ENCODE data around the gene NRROS.
"Not testable (repeated sequence)": the region's sequence is repeated elsewhere in the genome, so short reads cannot be mapped to it uniquely, and the experiment has no call there.

Gene NRROS

GRCh38 chr3:196639483-196640296, at the start of gene NRROS:
TSS of gene NRROS (plus strand) at chr3:196639694. CDS start at chr3:196654540, 14,846 bp downstream.
- DNase-seq, result peak; percentile 70

- DNase-seq, result no peak
These were observed 49.2 kb upstream of the NRROS start for GRCh38 chr3:196590279-196590678.

DNA sequence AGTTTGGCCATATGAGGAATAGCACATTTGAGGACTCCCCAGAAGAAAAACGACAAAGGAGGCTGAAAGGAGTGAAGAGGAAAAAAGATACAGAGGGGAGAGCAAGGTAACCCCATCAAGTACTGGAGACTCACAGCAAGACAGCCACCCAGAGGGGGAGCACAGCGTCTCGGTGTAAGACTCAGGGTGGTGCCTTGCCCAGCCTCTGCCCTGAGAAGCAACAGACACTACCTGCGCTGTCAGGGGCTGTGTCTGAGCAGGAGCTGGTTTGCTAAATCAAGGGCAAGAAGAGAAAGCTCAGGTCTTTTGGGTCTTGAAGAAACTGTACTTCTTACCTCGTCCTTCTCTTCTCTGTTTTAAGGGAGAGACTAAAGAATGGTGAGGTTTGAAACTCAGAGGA, 43.1 kb upstream of the NRROS start:
- no peak for DNase-seq

GRCh38 chr3:196597971-196598733, 41.3 kb upstream of the NRROS start:
- not testable (repeated sequence) for DNase-seq

GRCh38 chr3:196599734-196600128, 39.8 kb upstream of the NRROS start:
- DNase-seq, result no peak

- DNase-seq, result no peak
These were observed 39.1 kb upstream of the NRROS start for GRCh38 chr3:196600359-196600758.

DNA sequence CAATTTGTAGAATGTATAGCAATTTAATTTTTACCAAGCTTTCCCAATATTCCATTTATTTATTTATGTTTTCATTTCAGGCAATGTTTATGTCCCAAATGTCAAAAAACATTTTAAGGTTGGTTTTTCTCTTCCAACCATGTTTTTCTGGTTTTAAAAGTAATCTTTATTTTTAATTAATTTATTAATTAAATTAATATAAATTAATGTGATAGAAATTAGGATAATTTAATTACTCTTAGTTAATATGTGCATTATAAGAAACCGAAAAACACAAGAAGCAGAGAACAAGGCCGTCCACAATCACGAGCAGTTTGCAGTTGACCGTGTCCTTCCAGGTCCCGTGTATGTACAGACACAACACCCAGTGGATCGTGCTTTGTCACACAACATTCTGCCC, 36.8 kb upstream of the NRROS start:
- DNase-seq, result no peak

GRCh38 chr3:196603683-196604082, 35.8 kb upstream of the NRROS start:
- DNase-seq, result no peak

- peak; percentile 67 for DNase-seq
These were observed 34.9 kb upstream of the NRROS start for GRCh38 chr3:196604548-196604947.

DNA sequence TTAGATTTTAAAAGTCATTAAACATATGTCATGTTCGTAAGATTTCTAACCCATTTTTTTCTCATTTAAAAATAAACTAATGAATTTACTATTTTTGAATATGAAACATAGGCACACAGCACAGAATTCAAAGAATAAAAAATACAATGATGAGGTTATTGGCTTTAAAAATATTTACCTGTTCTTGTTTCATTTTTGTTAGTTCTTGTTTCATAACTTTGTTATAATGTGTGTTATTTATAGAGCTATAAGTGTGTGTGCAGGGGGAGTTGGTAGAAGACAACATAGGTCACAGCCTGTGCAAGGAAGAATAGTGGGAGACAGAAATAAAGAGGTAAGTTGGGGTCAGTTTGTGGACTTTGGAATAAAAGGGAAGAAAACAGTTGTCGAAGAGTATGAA, 30.8 kb upstream of the NRROS start:
- no peak for DNase-seq

DNA sequence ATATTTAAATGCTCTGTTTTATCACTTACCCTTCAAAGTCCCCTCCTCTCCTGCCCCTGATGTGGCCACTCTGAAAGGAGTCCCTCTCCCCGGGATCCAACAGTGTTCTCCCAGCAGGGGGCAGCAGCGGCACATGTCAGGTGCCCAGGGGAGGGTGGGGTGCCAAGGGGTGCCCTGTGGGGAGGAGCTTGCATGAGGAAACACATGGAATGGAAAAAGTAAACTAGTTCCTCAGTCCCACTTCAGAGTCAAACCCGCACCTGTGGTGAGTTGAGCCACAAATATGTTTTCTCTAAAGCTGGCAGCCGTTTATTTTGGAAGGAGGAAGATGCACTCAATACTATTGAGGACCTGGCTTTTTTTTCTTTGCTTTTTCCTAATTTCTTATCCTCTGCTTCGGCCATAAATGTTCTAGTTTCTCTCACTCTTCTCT, 30.1 kb upstream of the NRROS start:
- DNase-seq, result peak; percentile 96

- DNase-seq, result no peak
These were observed 29.5 kb upstream of the NRROS start for GRCh38 chr3:196609805-196610515.

DNA sequence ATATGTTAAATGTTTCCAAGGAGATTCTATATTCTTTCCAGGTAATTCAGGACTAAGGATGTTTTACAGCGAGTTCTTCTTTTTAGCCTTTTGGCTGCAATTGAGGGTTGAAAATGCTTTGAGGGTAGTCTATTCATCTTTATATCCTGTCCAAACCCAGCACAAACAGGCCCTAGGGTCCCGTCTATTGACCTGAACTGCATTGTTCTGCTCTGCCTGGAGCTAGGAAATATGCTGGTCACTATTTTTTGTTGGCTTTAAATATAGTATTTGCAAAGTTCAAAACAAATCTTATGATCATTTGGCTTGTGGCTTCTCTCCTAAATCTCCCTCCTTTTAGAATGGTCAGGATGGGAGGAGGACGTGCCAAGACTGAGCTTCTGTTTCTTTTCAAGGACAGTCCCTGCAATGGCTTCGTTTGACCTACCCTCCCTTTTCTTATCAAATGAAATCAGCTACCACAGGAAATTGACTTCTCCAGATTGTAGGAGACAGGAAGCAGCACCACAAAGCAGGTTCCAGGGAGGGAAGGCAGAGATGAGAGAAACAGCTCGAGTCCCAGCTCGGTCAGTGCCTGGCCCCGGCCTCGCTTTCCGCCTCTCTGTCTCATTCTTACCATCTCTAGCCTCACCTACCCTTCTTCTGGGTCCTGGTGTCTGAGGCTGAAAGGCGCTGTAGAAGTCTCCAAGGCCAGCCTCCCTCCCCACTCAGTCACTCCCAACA, 27.6 kb upstream of the NRROS start:
- no peak for DNase-seq

GRCh38 chr3:196615234-196615633, 24.3 kb upstream of the NRROS start:
- not testable (repeated sequence) for DNase-seq

- DNase-seq, result no peak
These were observed 22.2 kb upstream of the NRROS start for GRCh38 chr3:196617256-196617655.

GRCh38 chr3:196619223-196619622, 20.3 kb upstream of the NRROS start:
- no peak for DNase-seq

- DNase-seq, result not testable (repeated sequence)
These were observed 19.9 kb upstream of the NRROS start for GRCh38 chr3:196619627-196620026.

DNA sequence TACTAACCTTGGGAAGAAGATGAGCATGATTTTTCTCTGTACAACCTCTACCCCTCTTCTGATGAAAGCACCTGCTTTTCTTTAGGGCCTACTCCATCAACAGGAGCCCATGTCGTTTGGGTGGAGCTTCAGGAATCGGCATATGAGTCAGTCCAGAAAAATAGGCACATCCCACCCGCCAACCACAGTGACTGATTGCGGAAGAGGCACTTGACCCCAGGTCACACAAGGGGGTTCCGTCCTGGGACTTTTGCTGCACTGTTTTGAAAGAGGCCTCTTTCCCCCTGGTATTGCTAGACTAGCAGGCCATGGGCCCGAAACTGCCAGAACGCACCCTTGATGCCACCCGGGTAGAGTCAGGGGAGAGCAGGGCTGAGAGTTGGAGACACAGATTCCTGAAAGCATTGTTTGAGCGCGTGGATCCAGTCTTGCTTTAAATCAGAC, 19.3 kb upstream of the NRROS start:
- DNase-seq, result no peak

DNA sequence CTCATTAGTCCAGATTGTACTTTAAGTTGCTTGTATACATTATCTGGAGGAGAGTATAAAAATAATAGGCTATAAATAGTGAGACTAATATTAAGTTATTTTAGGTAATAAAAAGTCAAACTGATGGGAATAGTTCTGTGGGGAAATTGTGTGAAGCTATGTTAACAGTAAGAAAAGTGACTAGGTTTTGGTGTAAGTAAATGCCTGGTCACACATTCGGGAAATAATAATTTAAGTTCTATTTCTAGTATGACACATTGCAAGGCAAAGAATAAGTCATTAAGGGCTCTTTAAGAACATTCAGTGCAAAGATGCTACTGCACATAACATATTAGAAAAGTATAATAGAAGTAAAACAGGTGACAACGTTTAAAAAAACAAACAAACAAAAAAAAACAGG, 18.8 kb upstream of the NRROS start:
- DNase-seq, result no peak

- no peak for DNase-seq
These were observed 17.9 kb upstream of the NRROS start for GRCh38 chr3:196621611-196622010.

- no peak for DNase-seq
These were observed 15.3 kb upstream of the NRROS start for GRCh38 chr3:196624067-196624790.

GRCh38 chr3:196624907-196625306, 14.6 kb upstream of the NRROS start:
- DNase-seq, result no peak

Measured in activated T-cell treated with anti-CD3 and anti-CD28 coated beads, Interleukin-2, amount 50 U/mL, for 1 hour (primary cell).